GM19455 (cell line): ENCODE data around the gene POLR1H.
"Not testable (repeated sequence)": the region's sequence is repeated elsewhere in the genome, so short reads cannot be mapped to it uniquely, and the experiment has no call there.

Source experiments
- ATAC-seq: cut with Tn5 transposase; IDR thresholded peaks from one replicate; pipeline ENCODE4 v1.9.1; 2021; ENCODE audit not compliant: unreplicated experiment

The POLR1H gene

GRCh38 chr6:30061092-30061857 is at the start of gene POLR1H:
POLR1H (plus strand) TSS chr6:30061265; CDS start chr6:30061525, 260 bp downstream.
- ATAC-seq, result peak; percentile 86

- ATAC-seq, result no peak
These were observed 47.7 kb upstream of the POLR1H start for GRCh38 chr6:30013291-30013922.

GRCh38 chr6:30019819-30020218 is 41.2 kb upstream of the POLR1H start:
- ATAC-seq, result no peak

GRCh38 chr6:30020626-30021025 is 40.4 kb upstream of the POLR1H start:
- ATAC-seq, result no peak

- ATAC-seq, result no peak
These were observed 38.9 kb upstream of the POLR1H start for GRCh38 chr6:30022189-30022588.

- ATAC-seq, result not testable (repeated sequence)
These were observed 38.4 kb upstream of the POLR1H start for GRCh38 chr6:30022712-30023111.

- no peak for ATAC-seq
These were observed 35.9 kb upstream of the POLR1H start for GRCh38 chr6:30025186-30025585.

GRCh38 chr6:30029588-30029987 is 31.5 kb upstream of the POLR1H start:
- ATAC-seq, result no peak

GRCh38 chr6:30031381-30031780 is 29.7 kb upstream of the POLR1H start:
- ATAC-seq, result no peak

- ATAC-seq, result not testable (repeated sequence)
These were observed 27.6 kb upstream of the POLR1H start for GRCh38 chr6:30033440-30033839.

GRCh38 chr6:30035784-30036183 is 25.3 kb upstream of the POLR1H start:
- no peak for ATAC-seq

- ATAC-seq, result no peak
These were observed 23.8 kb upstream of the POLR1H start for GRCh38 chr6:30037182-30037788.

- no peak for ATAC-seq
These were observed 19.8 kb upstream of the POLR1H start for GRCh38 chr6:30041221-30041620.

GRCh38 chr6:30041821-30042220 is 19.2 kb upstream of the POLR1H start:
- ATAC-seq, result no peak

GRCh38 chr6:30042476-30042875 is 18.6 kb upstream of the POLR1H start:
- ATAC-seq, result no peak

- no peak for ATAC-seq
These were observed 18.2 kb upstream of the POLR1H start for GRCh38 chr6:30042914-30043313.

GRCh38 chr6:30043744-30044143 is 17.3 kb upstream of the POLR1H start:
- no peak for ATAC-seq

- ATAC-seq, result no peak
These were observed 16.4 kb upstream of the POLR1H start for GRCh38 chr6:30044630-30045029.

- no peak for ATAC-seq
These were observed 13.8 kb upstream of the POLR1H start for GRCh38 chr6:30047220-30047619.

- no peak for ATAC-seq
These were observed 7.4 kb upstream of the POLR1H start for GRCh38 chr6:30053682-30054081.

- ATAC-seq, result no peak
These were observed 5.6 kb upstream of the POLR1H start for GRCh38 chr6:30055513-30055912.

- peak; percentile 18 for ATAC-seq
These were observed 416 bp upstream of the POLR1H start for GRCh38 chr6:30060606-30061091.
